Cardiac fibroblast (primary cell): Measurements from ENCODE around the gene MVB12B.

ENCODE experiments used
- DNase-seq, 2 donors: peaks; one replicate each; pipeline versions ENCODE4 v3.0.0 to v3.0.0-alpha.2; 2010; ENCODE audit warnings: low read depth in 2 of 2
- H3K4me3 ChIP-seq, 2 donors: replicated peaks in 1 of 2; 1 replicate in 1 of 2; 2 replicates in 1 of 2; pipeline ENCODE4 v1.5.1; 2011; ENCODE audit warnings: low read depth in 2 of 2, low read length in 2 of 2, mild to moderate bottlenecking in 2 of 2, moderate library complexity in 1 of 2
- TF ChIP-seq, protein P1 (sequence below): IDR thresholded peaks from one replicate; pipeline ENCODE4 v1.5.1; 2011; ENCODE audit warnings: low read depth, mild to moderate bottlenecking, low read length, inconsistent platforms

Gene MVB12B

DNA sequence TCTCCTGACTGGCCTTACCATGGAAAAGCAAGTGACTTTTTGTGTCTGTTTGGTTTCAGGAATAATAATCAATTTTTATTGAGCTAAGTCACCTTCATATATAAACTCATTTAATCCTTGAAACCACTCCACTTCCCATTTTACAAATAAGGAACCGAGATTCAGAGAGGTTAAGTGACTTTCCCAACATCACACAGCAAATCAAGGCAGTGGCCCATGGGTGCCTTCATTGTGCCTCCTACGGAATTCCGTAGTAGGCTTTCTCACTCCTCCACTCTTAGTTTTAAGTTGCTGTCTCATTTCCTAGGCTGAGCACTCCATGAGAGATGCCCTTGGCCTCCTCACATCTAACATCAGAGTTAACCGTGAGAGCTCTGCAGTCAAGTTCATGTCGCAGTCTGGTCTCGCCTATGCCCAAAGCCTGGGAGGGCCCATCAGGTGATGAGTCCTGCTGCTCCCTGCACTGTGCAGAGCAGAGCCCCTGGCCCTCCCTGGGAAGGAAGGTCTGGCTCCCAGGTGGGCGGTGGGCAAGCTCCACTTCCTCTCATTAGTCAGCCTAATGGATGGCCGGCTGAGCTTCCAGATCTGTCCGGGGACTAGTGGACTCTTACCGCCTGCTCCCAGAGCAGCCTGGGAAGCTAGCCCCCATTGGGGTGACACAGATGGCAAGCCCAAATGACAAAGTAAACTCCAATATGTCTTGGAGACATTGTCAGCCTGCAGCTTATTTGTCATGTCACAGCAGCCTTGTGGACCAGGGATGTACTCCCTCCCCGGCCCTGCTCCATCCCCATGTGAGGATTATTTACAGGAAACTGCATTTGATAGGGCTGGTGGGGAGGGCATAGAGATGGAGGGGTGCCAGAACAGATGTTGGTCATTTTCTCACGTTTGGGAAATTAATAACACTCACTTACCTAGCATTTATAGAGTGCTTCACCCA lies 123.4 kb downstream of the MVB12B start:
- no peak for DNase-seq
- TF ChIP-seq, protein P1, sequence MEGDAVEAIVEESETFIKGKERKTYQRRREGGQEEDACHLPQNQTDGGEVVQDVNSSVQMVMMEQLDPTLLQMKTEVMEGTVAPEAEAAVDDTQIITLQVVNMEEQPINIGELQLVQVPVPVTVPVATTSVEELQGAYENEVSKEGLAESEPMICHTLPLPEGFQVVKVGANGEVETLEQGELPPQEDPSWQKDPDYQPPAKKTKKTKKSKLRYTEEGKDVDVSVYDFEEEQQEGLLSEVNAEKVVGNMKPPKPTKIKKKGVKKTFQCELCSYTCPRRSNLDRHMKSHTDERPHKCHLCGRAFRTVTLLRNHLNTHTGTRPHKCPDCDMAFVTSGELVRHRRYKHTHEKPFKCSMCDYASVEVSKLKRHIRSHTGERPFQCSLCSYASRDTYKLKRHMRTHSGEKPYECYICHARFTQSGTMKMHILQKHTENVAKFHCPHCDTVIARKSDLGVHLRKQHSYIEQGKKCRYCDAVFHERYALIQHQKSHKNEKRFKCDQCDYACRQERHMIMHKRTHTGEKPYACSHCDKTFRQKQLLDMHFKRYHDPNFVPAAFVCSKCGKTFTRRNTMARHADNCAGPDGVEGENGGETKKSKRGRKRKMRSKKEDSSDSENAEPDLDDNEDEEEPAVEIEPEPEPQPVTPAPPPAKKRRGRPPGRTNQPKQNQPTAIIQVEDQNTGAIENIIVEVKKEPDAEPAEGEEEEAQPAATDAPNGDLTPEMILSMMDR, result no peak
- H3K4me3 ChIP-seq, result no peak overlapping the region

DNA sequence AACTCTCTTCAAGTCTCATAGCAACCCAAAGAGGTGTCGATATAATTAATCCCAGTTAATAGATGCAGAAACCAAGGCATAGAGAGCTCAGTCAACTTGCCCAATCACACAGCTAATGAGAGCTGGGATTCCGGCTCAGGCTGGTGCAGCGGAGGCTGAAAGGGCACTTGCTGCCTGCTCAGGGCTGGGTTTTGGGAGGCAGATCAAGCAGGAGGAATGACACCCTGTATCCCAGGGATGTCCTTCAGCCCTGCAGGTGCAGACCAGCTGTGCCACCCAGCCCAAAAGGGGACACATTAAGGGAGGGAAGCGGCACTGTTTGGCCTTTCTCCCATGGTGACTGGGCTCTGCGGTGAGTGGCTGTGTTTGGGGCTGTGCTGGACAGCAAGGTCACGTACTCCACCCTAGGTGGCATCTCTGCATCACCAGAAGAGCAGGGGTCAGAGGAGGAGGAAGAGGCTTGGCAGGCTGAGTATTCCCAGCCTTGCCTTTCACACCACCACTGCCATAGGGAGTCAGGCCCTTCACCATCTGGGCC lies 124.1 kb downstream of the MVB12B start:
- TF ChIP-seq, protein P1, result no peak
- no peak for DNase-seq
- no peak overlapping the region for H3K4me3 ChIP-seq

DNA sequence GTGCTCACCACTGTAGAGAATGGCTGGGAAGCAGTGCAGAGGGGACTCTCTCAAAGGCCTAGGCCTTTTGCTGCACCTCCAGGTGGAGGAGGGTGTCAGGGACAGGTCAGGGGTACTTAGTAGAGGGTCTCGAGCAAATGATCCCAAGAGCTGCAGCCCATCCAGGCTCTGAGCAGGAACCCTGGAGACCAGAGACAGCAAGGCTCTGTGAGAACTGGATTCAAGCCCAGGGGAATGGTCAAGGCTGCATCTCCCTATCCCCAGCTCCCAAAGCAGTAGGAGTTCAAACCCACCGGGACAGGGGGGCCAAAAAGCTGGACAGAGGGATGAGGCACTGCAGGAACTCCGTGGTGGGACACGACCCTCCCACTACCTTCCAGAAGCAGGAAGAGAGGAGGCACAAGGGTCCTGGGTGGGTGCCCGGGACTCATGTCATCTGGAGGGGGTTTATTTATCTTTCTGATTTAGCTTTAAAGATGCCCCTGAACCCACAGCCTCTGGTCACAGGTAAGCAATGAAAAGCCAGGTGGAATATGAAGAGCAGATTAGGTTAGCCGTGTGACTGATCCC lies 124.8 kb downstream of the MVB12B start:
- TF ChIP-seq, protein P1, result no peak
- no peak for DNase-seq
- H3K4me3 ChIP-seq, result no peak overlapping the region

DNA sequence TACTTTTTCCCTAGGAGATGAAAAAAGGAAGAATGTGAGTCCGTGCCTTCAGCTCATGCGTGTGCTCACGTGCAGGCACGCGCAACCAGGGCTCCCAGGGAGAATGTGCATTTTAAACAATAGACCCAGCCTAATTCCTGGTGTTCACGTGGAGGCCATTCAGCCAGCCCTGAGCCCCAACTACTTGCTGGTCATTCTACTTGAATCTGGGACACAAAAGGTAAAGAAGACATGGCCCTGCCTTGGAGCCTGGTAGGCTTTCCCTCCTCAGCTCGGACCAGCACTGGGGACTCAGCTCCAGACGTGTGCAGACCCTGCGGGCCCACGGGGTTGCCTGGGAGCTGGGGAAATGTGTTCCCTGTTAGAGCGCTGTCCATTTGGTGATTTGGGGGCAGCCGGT lies 125.5 kb downstream of the MVB12B start:
- DNase-seq, result no peak
- TF ChIP-seq, protein P1, result no peak

DNA sequence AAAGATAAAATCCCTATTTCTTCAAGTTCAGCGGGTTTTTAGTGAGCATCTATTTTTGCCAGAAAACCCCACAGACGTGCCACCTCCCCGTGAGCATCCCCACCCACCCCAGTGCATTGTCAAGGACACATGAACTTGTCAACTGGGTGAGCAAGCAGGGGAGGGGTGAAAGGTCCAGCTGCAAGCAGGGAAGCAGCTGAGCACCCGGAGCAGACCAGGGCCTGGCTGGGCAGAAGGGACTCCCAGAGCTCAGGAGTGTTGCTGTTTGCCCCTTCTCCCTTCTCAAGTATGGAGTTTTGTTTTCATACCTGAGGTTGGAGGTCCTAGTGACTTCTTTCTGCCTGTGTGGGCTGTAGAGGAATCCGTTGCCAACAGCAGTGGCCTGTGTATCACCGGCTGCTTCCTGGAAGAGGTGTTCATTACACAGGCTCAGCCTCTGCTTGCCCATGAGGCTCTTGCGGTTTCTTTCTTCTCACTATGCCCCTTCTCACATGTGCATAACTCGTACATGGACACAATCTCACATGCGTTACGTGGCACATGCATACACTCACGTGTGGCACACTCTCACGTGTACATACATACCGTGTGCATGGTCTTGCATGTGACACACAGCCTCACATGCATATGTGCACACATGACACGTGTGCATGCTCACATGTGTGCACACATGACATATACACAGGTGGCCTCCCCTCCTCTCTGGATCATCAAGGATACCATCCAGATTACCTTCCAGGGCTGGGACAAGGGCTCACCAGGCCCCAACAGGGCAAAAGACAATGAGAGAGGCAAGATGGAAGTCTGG lies 126.7 kb downstream of the MVB12B start:
- TF ChIP-seq, protein P1, result no peak
- DNase-seq, result no peak
- no peak overlapping the region for H3K4me3 ChIP-seq

More for the DNA sequence above, 125.5 kb downstream of the MVB12B start:
- H3K4me3 ChIP-seq, result no peak overlapping the region

DNA sequence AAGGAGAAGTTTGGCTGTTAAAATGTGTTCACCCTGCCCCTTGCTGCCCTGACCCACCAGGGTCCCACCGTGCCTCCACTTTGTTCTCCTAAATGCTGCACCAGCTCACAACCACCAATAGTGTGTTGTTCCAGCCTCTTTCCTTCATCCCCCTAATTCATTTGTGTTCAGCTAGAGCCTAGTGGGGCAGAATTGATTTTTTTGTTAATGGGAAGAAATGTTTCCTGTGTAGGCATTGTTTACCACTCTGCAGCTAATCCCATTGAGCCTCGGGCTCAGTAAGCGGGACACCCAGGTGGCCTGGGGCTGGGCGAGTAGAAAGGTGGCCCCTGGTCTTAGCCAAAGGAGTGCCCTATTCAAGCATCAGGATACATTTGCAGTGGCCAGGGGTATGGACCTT lies 127.6 kb downstream of the MVB12B start:
- DNase-seq, result no peak
- TF ChIP-seq, protein P1, result no peak
- H3K4me3 ChIP-seq, result no peak overlapping the region
